SK-N-SH treated with all-trans-retinoic acid at 6 μM for 48 hours (cell line): Measurements from ENCODE around the gene KDM2B.

ENCODE experiments used
- ARNTL ChIP-seq: fragments of 450-650 bp; formaldehyde crosslinking; IDR thresholded peaks from 2 replicates; pipeline ENCODE4 v1.5.0; 2020; ENCODE audit warnings: low read depth, mild to moderate bottlenecking, moderate library complexity, borderline replicate concordance
- BACH2 ChIP-seq: fragments of 250-450 bp; sonication (Bioruptor Pico); IDR thresholded peaks from 2 replicates; pipeline ENCODE4 v1.9.0; 2021; ENCODE audit warnings: mild to moderate bottlenecking, borderline replicate concordance
- CSDC2 ChIP-seq: fragments of 250-450 bp; sonication (Bioruptor Pico); IDR thresholded peaks from 2 replicates; pipeline ENCODE4 v1.5.0; 2020; ENCODE audit warnings: mild to moderate bottlenecking, moderate library complexity
- ESRRG ChIP-seq: fragments of 250-450 bp; sonication (Bioruptor Pico); IDR thresholded peaks from 2 replicates; pipeline ENCODE4 v1.6.1; 2021; ENCODE audit warnings: mild to moderate bottlenecking
- OSR1 ChIP-seq: fragments of 250-450 bp; sonication (Bioruptor Pico); IDR thresholded peaks from 2 replicates; pipeline ENCODE4 v1.8.0; 2022; ENCODE audit warnings: moderate library complexity, mild to moderate bottlenecking, inconsistent platforms
- PATZ1 ChIP-seq: fragments of 250-450 bp; sonication (Bioruptor Pico); IDR thresholded peaks from 2 replicates; pipeline ENCODE4 v1.8.0; 2020; ENCODE audit warnings: mild to moderate bottlenecking, moderate library complexity, borderline replicate concordance
- RARB ChIP-seq: fragments of 250-450 bp; sonication (Bioruptor Pico); IDR thresholded peaks from 2 replicates; pipeline ENCODE4 v1.8.0; 2021; ENCODE audit warnings: mild to moderate bottlenecking, moderate library complexity
- ZFP3 ChIP-seq: fragments of 250-450 bp; sonication (Bioruptor Pico); IDR thresholded peaks from 2 replicates; pipeline ENCODE4 v1.5.0; 2020; ENCODE audit warnings: mild to moderate bottlenecking, moderate library complexity
- ZNF565 ChIP-seq: fragments of 450-650 bp; formaldehyde crosslinking; conservative IDR thresholded peaks from 2 replicates; pipeline ENCODE4 v1.5.0; 2020; ENCODE audit warnings: low read depth, mild to moderate bottlenecking, moderate library complexity
- ZNF70 ChIP-seq: fragments of 450-650 bp; formaldehyde crosslinking; IDR thresholded peaks from 2 replicates; pipeline ENCODE4 v1.5.0; 2020; ENCODE audit warnings: mild to moderate bottlenecking, moderate library complexity

- TF ChIP-seq ESRRG (no peak), RARB (CRISPR knock-in tag) (no peak), ZNF565 (CRISPR knock-in tag) (no peak), BACH2 (CRISPR knock-in tag) (no peak), OSR1 (CRISPR knock-in tag) (no peak), ARNTL (no peak), CSDC2 (CRISPR knock-in tag) (no peak), ZFP3 (CRISPR knock-in tag) (no peak), ZNF70 (CRISPR knock-in tag) (no peak), PATZ1 (CRISPR knock-in tag) (no peak)
These were observed 86.6 kb downstream of the KDM2B start for GRCh38 chr12:121494093-121494787.
